Stimulated activated CD4-positive, alpha-beta T cell treated with anti-CD3 and anti-CD28 coated beads, Interleukin-2, amount 100 ng/mL, for 24 hours (primary cell): Measurements from ENCODE around the gene TGFBR1.
A peak's percentile ranks its signal among the peaks of the same experiment; 100 is the strongest.

Experiments
- DNase-seq, 2 donors: peaks; one replicate each; pipeline ENCODE4 v3.0.0-alpha.2; 2020

The TGFBR1 gene

GRCh38 chr9:99109522-99109921 is 4.6 kb downstream of the TGFBR1 start:
- no peak for DNase-seq

GRCh38 chr9:99112750-99113413 is 8.0 kb downstream of the TGFBR1 start:
- no peak for DNase-seq

GRCh38 chr9:99113414-99114048 is 8.6 kb downstream of the TGFBR1 start:
- no peak for DNase-seq

GRCh38 chr9:99114049-99114440 is 9.1 kb downstream of the TGFBR1 start:
- DNase-seq: no peak

- no peak for DNase-seq
Observed at GRCh38 chr9:99114846-99115500, 10.1 kb downstream of the TGFBR1 start.

GRCh38 chr9:99116003-99116411 is 11.1 kb downstream of the TGFBR1 start:
- DNase-seq: no peak

GRCh38 chr9:99118782-99119466 is 14.0 kb downstream of the TGFBR1 start:
- DNase-seq: peak; percentile 43 to 49

GRCh38 chr9:99119976-99120655 is 15.2 kb downstream of the TGFBR1 start:
- DNase-seq: no peak

- no peak for DNase-seq
Observed at GRCh38 chr9:99121604-99122003, 16.7 kb downstream of the TGFBR1 start.

- no peak for DNase-seq
Observed at GRCh38 chr9:99124534-99125255, 19.8 kb downstream of the TGFBR1 start.

GRCh38 chr9:99125446-99125845 is 20.5 kb downstream of the TGFBR1 start:
- no peak for DNase-seq

GRCh38 chr9:99126312-99126711 is 21.4 kb downstream of the TGFBR1 start:
- no peak for DNase-seq

GRCh38 chr9:99127356-99128132 is 22.6 kb downstream of the TGFBR1 start:
- DNase-seq: no peak

- DNase-seq: no peak
Observed at GRCh38 chr9:99128133-99128406, 23.2 kb downstream of the TGFBR1 start.

GRCh38 chr9:99129091-99129490 is 24.2 kb downstream of the TGFBR1 start:
- DNase-seq: no peak

GRCh38 chr9:99130069-99130468 is 25.2 kb downstream of the TGFBR1 start:
- DNase-seq: no peak

- DNase-seq: no peak
Observed at GRCh38 chr9:99133145-99133544, 28.2 kb downstream of the TGFBR1 start.

- DNase-seq: no peak
Observed at GRCh38 chr9:99134893-99135341, 30.0 kb downstream of the TGFBR1 start.

- no peak for DNase-seq
Observed at GRCh38 chr9:99135456-99135855, 30.5 kb downstream of the TGFBR1 start.

- no peak for DNase-seq
Observed at GRCh38 chr9:99137225-99137624, 32.3 kb downstream of the TGFBR1 start.

GRCh38 chr9:99137891-99138290 is 33.0 kb downstream of the TGFBR1 start:
- no peak for DNase-seq
